HG03442 (cell line): ENCODE measurements around the gene GPX2.
"Not testable (repeated sequence)": the region's sequence is repeated elsewhere in the genome, so short reads cannot be mapped to it uniquely, and the experiment has no call there.

Experiments used
- ATAC-seq: cut with Tn5 transposase; IDR thresholded peaks from one replicate; pipeline ENCODE4 v1.9.1; 2021; ENCODE audit warnings: mild to moderate bottlenecking, moderate library complexity; ENCODE audit not compliant: unreplicated experiment

GPX2 gene

DNA sequence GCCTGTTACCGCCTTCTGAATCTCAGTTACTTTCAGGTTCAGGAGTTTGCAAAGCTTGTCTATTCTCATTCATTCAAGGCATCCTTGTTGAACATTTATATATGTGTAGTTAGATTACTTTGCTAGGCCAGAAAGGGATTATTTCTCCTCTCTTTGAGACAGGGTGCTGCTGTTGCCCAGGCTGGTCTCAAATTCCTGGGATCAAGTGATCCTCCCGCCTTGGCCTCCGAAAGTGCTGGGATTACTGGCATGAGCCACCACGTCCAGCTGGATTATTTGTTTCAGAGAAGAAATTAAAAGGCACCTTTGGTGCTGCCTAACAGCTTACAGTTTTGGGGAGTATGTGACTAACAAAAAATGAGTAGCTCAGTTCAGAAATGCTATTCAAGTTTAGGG, 27.5 kb downstream of the GPX2 start:
- no peak for ATAC-seq

DNA sequence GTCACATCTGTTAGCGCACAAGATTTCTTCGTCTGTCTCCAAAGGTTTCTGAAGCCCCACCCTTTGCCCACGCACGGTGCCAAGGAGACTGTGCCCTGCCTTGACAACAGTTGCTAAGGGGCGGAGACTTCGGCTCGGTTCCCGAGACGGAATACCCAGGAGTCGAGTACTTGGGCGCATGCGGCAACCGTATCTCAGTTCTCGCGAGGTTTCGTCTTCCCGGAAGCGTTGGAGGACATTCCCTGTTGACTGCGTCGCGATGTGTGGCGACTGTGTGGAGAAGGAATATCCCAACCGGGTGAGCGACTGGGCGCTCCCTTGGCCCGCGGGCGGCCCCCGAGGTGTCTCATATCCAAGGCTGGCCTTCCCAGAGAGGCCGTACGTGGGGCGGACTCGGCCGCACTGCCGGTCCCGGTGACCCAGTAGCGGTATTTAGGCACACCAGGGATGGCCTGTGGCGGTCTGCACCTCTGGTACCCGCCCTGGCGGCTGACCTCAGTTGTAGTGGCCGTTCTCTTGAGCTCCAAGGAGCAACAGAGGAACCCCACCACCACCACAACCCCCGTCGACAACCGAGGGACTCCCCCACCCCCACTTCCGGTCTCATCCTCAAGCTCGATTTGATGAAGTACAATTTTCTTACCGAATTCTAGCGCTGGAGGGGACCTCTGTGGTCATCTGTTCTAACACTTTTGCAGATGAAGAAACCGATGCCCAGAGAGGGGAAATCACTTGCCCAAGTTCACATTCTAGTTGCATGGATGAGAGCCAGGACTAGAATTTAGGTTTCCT, 28.1 kb downstream of the GPX2 start, which contains the start of gene CHURC1:
CHURC1 (plus strand) TSS at position 219 of the 792 bp plus-strand sequence; CDS start at position 260, 41 bp downstream.
- peak; percentile 96 for ATAC-seq

DNA sequence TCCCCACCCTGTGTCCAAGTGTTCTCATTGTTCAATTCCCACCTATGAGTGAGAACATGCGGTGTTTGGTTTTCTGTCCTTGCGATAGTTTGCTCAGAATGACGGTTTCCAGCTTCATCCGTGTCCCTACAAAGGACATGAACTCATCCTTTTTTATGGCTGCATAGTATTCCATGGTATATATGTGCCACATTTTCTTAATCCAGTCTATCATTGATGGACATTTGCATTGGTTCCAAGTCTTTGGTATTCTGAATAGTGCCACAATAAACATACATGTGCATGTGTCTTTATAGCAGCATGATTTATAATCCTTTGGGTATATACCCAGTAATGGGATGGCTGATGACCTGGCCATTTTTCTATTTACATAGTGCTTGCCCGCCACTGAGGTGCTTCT, 29.1 kb downstream of the GPX2 start:
- ATAC-seq = not testable (repeated sequence)

DNA sequence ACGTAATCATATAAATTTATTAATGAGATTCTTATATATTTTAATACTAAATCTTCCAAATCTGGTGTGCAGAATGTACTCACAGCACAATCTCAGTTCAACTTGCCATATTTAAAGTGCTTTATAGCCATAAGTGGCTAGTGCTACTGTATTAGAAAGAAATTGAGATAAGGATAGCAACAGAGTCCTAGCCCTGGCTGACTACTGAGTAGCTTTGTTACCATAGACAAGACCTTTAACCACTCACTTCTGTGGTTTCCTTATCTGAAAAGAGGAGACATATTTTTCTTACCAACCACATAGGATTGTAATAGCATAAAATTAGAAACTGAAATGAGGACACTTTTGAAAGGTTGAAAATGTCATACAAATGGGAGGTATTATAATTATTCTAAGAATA, 30.3 kb downstream of the GPX2 start:
- ATAC-seq = no peak

GRCh38 chr14:64910847-64911495, 31.6 kb downstream of the GPX2 start:
- ATAC-seq = no peak

GRCh38 chr14:64906022-64906421, 36.5 kb downstream of the GPX2 start:
- no peak for ATAC-seq

- no peak for ATAC-seq
Observed at GRCh38 chr14:64899958-64900357, 42.6 kb downstream of the GPX2 start.

GRCh38 chr14:64891839-64892375, 50.6 kb downstream of the GPX2 start:
- ATAC-seq = peak; percentile 53

- no peak for ATAC-seq
Observed at GRCh38 chr14:64891173-64891838, 51.2 kb downstream of the GPX2 start.

DNA sequence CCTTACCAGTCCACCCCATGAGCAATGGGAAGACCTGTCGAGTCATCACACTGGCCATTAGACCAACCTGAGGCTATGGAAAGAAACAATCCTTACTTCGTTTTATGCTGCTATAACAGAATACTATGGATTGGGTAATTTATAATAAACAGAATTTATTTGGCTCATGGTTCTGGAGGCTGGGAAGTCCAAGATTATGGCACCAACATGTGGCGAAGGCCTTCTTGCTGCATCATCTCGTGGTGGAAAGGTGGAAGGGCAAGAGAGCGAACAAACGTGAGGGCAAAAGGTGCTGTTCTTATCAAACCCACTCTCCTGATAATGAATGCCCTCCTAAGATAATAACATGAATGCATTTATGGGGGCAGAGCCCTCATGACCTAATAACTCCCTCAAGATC, 53.2 kb downstream of the GPX2 start:
- no peak for ATAC-seq
